Activated CD8-positive, alpha-beta T cell treated with anti-CD3 and anti-CD28 coated beads for 36 hours (primary cell): Measurements from ENCODE around the gene COL12A1. TPM values are rescaled to one million over a fixed set of nuclear protein-coding genes. Genes with fewer than 3 reads are reported as not detected.

Experiments used
- ATAC-seq: fragments of 200-7000 bp; cut with Tn5 transposase; one replicate; pipeline ENCODE4 v1.10.0; 2021; ENCODE audit warnings: mild to moderate bottlenecking, moderate library complexity
- CTCF ChIA-PET: fragments of 350-600 bp; sonication (Branson Sonifier 250); formaldehyde crosslinking; loops from one replicate; lab custom pipeline; 2021; ENCODE audit warnings: antibody characterized with exemption; lab: Charles Lee
- POLR2A ChIA-PET: fragments of 350-600 bp; sonication (Branson Sonifier 250); formaldehyde crosslinking; loops from one replicate; lab custom pipeline; 2021; ENCODE audit warnings: antibody characterized with exemption; lab: Charles Lee
- DNase-seq: peaks from one replicate; pipeline ENCODE4 v3.0.0-alpha.2; 2020
- H3K27ac Mint-ChIP-seq: one replicate; pipeline ENCODE4 v1.8.0; 2021; ENCODE audit warnings: mild to moderate bottlenecking, mixed read lengths
- H3K27me3 Mint-ChIP-seq: one replicate; pipeline ENCODE4 v1.8.0; 2021; ENCODE audit warnings: mixed read lengths
- H3K36me3 Mint-ChIP-seq: one replicate; pipeline ENCODE4 v1.8.0; 2021; ENCODE audit warnings: low read depth, mixed read lengths
- H3K4me1 Mint-ChIP-seq: one replicate; pipeline ENCODE4 v1.8.0; 2021; ENCODE audit warnings: low read depth, mixed read lengths
- H3K4me3 Mint-ChIP-seq: one replicate; pipeline ENCODE4 v1.8.0; 2021; ENCODE audit warnings: mild to moderate bottlenecking, moderate library complexity, mixed read lengths
- H3K9me3 Mint-ChIP-seq: one replicate; pipeline ENCODE4 v1.8.0; 2021; ENCODE audit warnings: mixed read lengths
- CTCF ChIP-seq: fragments of 200-600 bp; IDR thresholded peaks from one replicate; pipeline ENCODE4 v1.8.0; 2022; ENCODE audit warnings: antibody characterized with exemption, mild to moderate bottlenecking
- intact Hi-C: fragments of 100-400 bp; cut with micrococcal nuclease; formaldehyde crosslinking; loops from one replicate; pipeline ENCODE4 v1.10.0; 2022
- total RNA-seq, 2 experiments: library from RNA; stranded (reverse); gene quantifications; one replicate each; pipeline ENCODE4 v1.2.3, GENCODE V29; 2021

COL12A1 gene
- total RNA-seq, 2 experiments from 2014 or later = 0.09 TPM; not detected in 1

DNA sequence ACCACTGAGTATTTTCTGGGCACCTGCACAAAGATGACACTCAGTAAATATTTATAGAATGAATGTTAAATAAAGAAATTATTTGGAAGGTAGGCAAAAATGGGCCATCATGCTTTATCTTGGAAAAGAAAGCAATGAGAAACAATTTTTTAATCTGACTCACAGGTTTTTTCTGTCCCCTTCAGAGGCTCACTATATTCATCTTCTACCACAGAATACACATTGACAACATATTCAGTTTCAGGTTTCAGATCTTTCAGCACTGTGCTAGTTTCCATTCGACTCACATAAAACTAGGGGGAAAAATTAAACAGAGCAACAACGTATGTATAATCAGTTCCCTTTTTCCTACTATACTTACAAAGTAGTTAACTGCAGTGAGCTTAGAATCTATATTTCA lies 58.3 kb downstream of the COL12A1 start:
- H3K36me3 Mint-ChIP-seq = no peaks in the 10 kb centered on the region
- H3K27me3 Mint-ChIP-seq = peaks cover 14% of the 10 kb centered on the region
- ChIA-PET POLR2A (interaction anchor here (0.6 kb wide), 1 partner anchor 57 kb away, joined by 3 read pairs; no protein-coding TSS in a partner anchor), CTCF (interaction anchor here (0.7 kb wide), 1 partner anchor 37 kb away, joined by 3 read pairs; no protein-coding TSS in a partner anchor)
- H3K9me3 Mint-ChIP-seq = no peaks in the 10 kb centered on the region
- DNase-seq = no peak
- H3K4me3 Mint-ChIP-seq = no peak overlapping the region
- no peak for TF ChIP-seq CTCF
- intact Hi-C loops = no loop called here
- ATAC-seq = peak; percentile 80
- no peak overlapping the region for H3K27ac Mint-ChIP-seq
- H3K4me1 Mint-ChIP-seq = peaks cover 2% of the 10 kb centered on the region

GRCh38 chr6:75145976-75146375 lies 59.9 kb downstream of the COL12A1 start:
- DNase-seq (peak; percentile 1), ATAC-seq (no peak)
- Mint-ChIP-seq H3K9me3 (no peaks in the 10 kb centered on the region), H3K36me3 (no peaks in the 10 kb centered on the region), H3K27ac (no peak overlapping the region), H3K4me1 (peaks cover 2% of the 10 kb centered on the region), H3K4me3 (no peak overlapping the region), H3K27me3 (peaks cover 11% of the 10 kb centered on the region)
- CTCF ChIA-PET = no interaction called here
- TF ChIP-seq CTCF = no peak
- intact Hi-C loops = no loop called here
- POLR2A ChIA-PET = interaction anchor here (0.6 kb wide), 1 partner anchor 24 kb away, joined by 3 read pairs; no protein-coding TSS in a partner anchor

DNA sequence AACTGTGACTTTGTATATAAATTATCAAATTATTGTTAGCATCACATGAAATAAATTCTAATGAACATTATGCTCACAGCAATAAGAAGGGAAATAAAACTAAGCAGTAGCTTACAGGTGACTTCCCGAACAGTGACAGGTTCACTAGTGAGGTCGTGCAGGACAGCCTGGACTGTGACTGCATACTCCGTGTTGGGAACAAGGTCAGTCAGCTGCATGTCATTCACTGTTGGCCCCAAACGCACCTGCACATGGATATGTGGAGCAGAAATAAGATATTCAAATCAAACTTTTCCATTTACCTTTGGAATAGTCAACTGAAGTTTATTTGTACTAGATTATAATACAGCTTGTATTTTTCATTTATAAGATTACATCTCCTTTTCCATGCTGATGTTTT lies 60.6 kb downstream of the COL12A1 start:
- CTCF ChIA-PET = no interaction called here
- intact Hi-C loops = no loop called here
- no peak for TF ChIP-seq CTCF

DNA sequence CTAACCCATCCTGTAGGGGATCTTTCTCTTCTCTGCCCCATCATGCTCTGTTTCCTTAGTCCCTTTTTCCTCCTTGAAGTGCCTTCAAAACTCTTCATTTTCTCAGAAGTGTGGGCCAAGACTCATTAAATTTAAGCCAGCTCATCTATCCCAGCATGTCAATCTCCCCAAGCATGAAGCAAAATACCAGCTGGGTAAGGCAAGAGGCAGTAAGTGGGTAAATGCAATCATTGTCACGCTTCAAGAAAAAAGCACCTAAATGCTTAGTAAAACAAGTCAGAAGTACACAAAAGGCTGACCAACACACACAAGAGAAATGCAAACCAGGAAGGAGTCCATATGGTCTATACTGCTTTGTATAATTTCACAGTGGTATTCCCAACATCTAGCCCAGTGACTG lies 61.5 kb downstream of the COL12A1 start:
- peaks cover 2% of the 10 kb centered on the region for H3K4me1 Mint-ChIP-seq

More for the DNA sequence above, 60.6 kb downstream of the COL12A1 start:
- Mint-ChIP-seq H3K4me3 (no peak overlapping the region), H3K36me3 (no peaks in the 10 kb centered on the region), H3K27me3 (peaks cover 9% of the 10 kb centered on the region), H3K4me1 (peaks cover 2% of the 10 kb centered on the region), H3K9me3 (no peaks in the 10 kb centered on the region), H3K27ac (no peak overlapping the region)
- ATAC-seq (no peak), DNase-seq (no peak)
- POLR2A ChIA-PET = no interaction called here

GRCh38 chr6:75143191-75143590 lies 62.7 kb downstream of the COL12A1 start:
- H3K4me3 Mint-ChIP-seq = no peak overlapping the region
- ATAC-seq (no peak), DNase-seq (no peak)
- ChIA-PET CTCF (no interaction called here), POLR2A (no interaction called here)
- no peaks in the 10 kb centered on the region for H3K9me3 Mint-ChIP-seq
- no peak overlapping the region for H3K27ac Mint-ChIP-seq
- H3K4me1 Mint-ChIP-seq = peaks cover 2% of the 10 kb centered on the region
- TF ChIP-seq CTCF = no peak
- peaks cover 5% of the 10 kb centered on the region for H3K27me3 Mint-ChIP-seq
- intact Hi-C loops = no loop called here
- H3K36me3 Mint-ChIP-seq = no peaks in the 10 kb centered on the region

More for the DNA sequence above, 61.5 kb downstream of the COL12A1 start:
- POLR2A ChIA-PET = no interaction called here
- no peaks in the 10 kb centered on the region for H3K9me3 Mint-ChIP-seq
- intact Hi-C loops = no loop called here
- no peak overlapping the region for H3K27ac Mint-ChIP-seq
- H3K4me3 Mint-ChIP-seq = no peak overlapping the region
- CTCF ChIA-PET = no interaction called here
- no peak for TF ChIP-seq CTCF
- peaks cover 8% of the 10 kb centered on the region for H3K27me3 Mint-ChIP-seq
- no peak for ATAC-seq
- no peak for DNase-seq
- no peaks in the 10 kb centered on the region for H3K36me3 Mint-ChIP-seq
